Measurements from ENCODE around the gene WDFY4. TPM values are rescaled to one million over a fixed set of nuclear protein-coding genes. Genes with fewer than 3 reads are reported as not detected.

WDFY4 gene
- total and polyA plus RNA-seq, 8 donors = 0.15 to 8.0 (median 2.7) TPM

DNA sequence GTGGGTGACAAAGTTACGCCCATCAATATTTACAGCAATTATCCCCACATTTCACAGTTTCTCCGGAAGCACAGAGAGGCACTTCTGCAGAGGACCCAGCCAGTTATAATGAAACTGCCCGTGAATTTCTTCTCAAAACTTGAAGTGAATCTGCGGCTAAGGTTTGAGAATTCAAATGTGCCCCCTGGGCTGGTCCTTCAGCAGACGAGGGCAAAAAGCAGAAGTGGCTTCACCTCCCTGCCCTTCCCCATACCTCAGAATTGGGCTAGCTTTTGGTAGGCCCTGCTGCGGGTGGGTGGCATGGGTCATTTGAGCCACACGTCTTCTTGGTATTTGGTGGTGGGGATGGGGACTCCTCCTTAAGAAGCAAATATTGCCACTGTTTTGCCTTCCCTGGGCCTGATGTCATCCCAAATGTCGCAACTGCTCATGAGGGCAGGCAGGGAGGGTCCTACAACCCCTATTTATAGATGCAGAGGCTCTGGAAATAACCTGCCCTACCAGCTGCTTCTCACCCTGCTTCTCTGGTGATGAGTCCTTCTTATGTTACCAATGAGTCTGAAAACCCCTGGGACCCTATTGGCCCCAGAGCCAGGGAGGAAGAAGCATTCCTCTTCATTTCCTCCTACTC, 16.6 kb upstream of the WDFY4 start:
- no peak for DNase-seq

GRCh38 chr10:48670978-48671913, 13.4 kb upstream of the WDFY4 start:
- Histone ChIP-seq H3K4me1 (no peaks in the 10 kb centered on the region), H3K36me3 (no peaks in the 10 kb centered on the region), H3K27me3 (peaks cover 0 to 20% (median 7%) of the 10 kb centered on the region in 3 donors), H3K27ac (peak overlapping the region in 2 of 5 donors; percentile 6 to 20), H3K9me3 (no peaks in the 10 kb centered on the region), H3K4me3 (no peak overlapping the region)
- peak in 1 of 2 donors; percentile 62 for DNase-seq
- TF ChIP-seq POLR2A (IDR thresholded peaks at IDR 0.05) (no peak), POLR2AphosphoS5 (IDR thresholded peaks at IDR 0.05) (no peak), EP300 (IDR thresholded peaks at IDR 0.05) (no peak), CTCF (IDR thresholded peaks at IDR 0.05) (no peak)
- intact Hi-C loops (cut with DNase I; ENCODE audit: low total_unique reads) = no loop called here
- WGBS, 5 donors = 41 to 64% (median 46%) methylated on average over 14 to 28 of the region's 28 CpGs

More for the DNA sequence above, 16.6 kb upstream of the WDFY4 start:
- intact Hi-C loops (cut with DNase I; ENCODE audit: low total_unique reads) = no loop called here
- H3K4me1 ChIP-seq = no peaks in the 10 kb centered on the region
- no peak overlapping the region for H3K4me3 ChIP-seq
- no peaks in the 10 kb centered on the region for H3K9me3 ChIP-seq
- WGBS, 5 donors = 82 to 89% (median 85%) methylated on average over 7 to 8 of the region's 8 CpGs
- TF ChIP-seq EP300 (IDR thresholded peaks at IDR 0.05) (no peak), CTCF (IDR thresholded peaks at IDR 0.05) (no peak), POLR2A (IDR thresholded peaks at IDR 0.05) (no peak), POLR2AphosphoS5 (IDR thresholded peaks at IDR 0.05) (no peak)
- H3K27me3 ChIP-seq = peaks cover 0 to 20% (median 7%) of the 10 kb centered on the region in 3 donors
- no peak overlapping the region for H3K27ac ChIP-seq
- no peaks in the 10 kb centered on the region for H3K36me3 ChIP-seq

DNA sequence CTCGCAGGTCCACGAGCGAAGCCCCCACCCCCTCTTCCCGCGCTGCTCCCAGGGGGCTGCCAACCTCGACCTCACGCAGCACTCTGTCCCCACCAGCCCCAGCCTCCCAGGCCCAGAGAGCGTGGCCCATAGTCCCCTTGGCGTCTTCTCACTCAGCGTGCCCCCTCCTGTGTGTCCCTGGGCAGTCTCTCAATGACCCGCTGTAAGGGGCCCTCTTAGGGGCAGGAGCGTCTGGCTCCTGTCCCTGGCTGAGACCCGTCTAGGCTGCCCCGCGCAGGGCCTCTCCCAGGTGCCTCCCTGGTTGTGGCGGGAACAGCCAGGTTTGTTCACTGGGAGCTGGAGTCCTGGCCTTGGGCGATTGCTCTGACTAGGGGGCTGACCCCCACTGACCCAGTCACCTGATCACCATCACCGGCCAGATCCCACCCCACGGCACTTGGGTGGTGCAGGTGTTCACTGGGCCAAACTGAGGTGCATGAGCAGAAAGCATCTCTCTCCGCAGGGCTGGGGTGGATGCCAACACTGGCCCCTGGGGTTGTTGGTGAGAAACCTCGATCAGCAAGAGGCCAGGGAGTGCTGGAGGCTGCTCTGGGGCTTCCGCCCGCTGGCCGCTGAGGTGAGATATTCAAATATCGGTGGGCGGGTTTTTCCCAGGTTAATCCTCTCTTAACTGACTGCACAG, 12.6 kb upstream of the WDFY4 start:
- DNase-seq = no peak
- Histone ChIP-seq H3K4me1 (no peaks in the 10 kb centered on the region), H3K36me3 (no peaks in the 10 kb centered on the region), H3K4me3 (no peak overlapping the region), H3K9me3 (no peaks in the 10 kb centered on the region), H3K27ac (peak overlapping the region in 1 of 5 donors; percentile 20), H3K27me3 (peaks cover 0 to 20% (median 7%) of the 10 kb centered on the region in 3 donors)
- WGBS, 5 donors = 64 to 81% (median 71%) methylated on average over 11 to 26 of the region's 26 CpGs
- intact Hi-C loops (cut with DNase I; ENCODE audit: low total_unique reads) = no loop called here
- TF ChIP-seq EP300 (IDR thresholded peaks at IDR 0.05) (no peak), CTCF (IDR thresholded peaks at IDR 0.05) (no peak), POLR2A (IDR thresholded peaks at IDR 0.05) (no peak), POLR2AphosphoS5 (IDR thresholded peaks at IDR 0.05) (no peak)
